GM11168 (cell line): ENCODE measurements around the gene ZNF24.

ENCODE experiments used
- in situ Hi-C: fragments of 300-500 bp; cut with MboI; formaldehyde crosslinking; loops from one replicate; pipeline ENCODE4 v1.12.0; 2022; ENCODE audit warnings: low sequenced_read_pairs; ENCODE audit not compliant: unreplicated experiment

Gene ZNF24

GRCh38 chr18:35311496-35311895 is 32.7 kb downstream of the ZNF24 start:
- in situ Hi-C loops = no loop called here

- in situ Hi-C loops = no loop called here
These were observed 37.5 kb downstream of the ZNF24 start for GRCh38 chr18:35306588-35307250.

- in situ Hi-C loops = no loop called here
These were observed 40.6 kb downstream of the ZNF24 start for GRCh38 chr18:35303610-35304009.

GRCh38 chr18:35296060-35296459 is 48.2 kb downstream of the ZNF24 start:
- in situ Hi-C loops = no loop called here

- in situ Hi-C loops = no loop called here
These were observed 53.1 kb downstream of the ZNF24 start for GRCh38 chr18:35291166-35291565.

GRCh38 chr18:35290094-35290735 is 54.0 kb downstream of the ZNF24 start, which contains the start of gene ZSCAN30:
Gene ZSCAN30, minus strand, starts transcription at chr18:35290229. Its CDS starts 25,877 bp downstream, at chr18:35264352.
- in situ Hi-C loops = no loop called here

- in situ Hi-C loops = no loop called here
These were observed 54.5 kb downstream of the ZNF24 start for GRCh38 chr18:35289727-35290093.

- in situ Hi-C loops = no loop called here
These were observed 54.9 kb downstream of the ZNF24 start for GRCh38 chr18:35289293-35289692.

- in situ Hi-C loops = no loop called here
These were observed 59.4 kb downstream of the ZNF24 start for GRCh38 chr18:35284841-35285240.

- in situ Hi-C loops = no loop called here
These were observed 60.1 kb downstream of the ZNF24 start for GRCh38 chr18:35283923-35284794.

GRCh38 chr18:35282353-35282752 is 61.9 kb downstream of the ZNF24 start:
- in situ Hi-C loops = no loop called here
